ENCODE measurements around the gene MYL9.

DNA sequence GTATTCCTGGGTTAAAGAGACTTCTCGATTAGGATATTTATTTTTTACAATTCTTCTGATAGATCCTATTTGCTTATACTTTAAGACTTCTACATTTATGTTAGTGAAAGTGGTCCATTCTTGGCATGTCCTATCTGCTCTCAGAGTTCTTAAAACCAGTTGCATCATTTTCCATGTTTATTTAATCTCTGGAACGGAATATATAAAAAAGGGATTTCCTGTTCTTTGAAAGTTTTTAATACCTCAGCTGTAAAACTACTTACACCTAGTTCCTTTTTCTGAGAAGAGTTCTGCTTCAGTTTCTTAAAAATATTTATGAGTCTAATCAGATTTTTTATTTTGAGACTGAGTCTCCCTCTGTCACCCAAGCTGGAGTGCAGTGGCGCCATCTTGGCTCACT is 18.0 kb upstream of the MYL9 start:
- TF ChIP-seq, protein P1, sequence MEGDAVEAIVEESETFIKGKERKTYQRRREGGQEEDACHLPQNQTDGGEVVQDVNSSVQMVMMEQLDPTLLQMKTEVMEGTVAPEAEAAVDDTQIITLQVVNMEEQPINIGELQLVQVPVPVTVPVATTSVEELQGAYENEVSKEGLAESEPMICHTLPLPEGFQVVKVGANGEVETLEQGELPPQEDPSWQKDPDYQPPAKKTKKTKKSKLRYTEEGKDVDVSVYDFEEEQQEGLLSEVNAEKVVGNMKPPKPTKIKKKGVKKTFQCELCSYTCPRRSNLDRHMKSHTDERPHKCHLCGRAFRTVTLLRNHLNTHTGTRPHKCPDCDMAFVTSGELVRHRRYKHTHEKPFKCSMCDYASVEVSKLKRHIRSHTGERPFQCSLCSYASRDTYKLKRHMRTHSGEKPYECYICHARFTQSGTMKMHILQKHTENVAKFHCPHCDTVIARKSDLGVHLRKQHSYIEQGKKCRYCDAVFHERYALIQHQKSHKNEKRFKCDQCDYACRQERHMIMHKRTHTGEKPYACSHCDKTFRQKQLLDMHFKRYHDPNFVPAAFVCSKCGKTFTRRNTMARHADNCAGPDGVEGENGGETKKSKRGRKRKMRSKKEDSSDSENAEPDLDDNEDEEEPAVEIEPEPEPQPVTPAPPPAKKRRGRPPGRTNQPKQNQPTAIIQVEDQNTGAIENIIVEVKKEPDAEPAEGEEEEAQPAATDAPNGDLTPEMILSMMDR (conservative IDR thresholded peaks at IDR 0.05 in 1 of 2, IDR thresholded peaks at IDR 0.05 in 1 of 2; ENCODE audit: low read depth in 1 of 2, low read length in 2 of 2), result no peak
- TF ChIP-seq EZH2 (IDR thresholded peaks at IDR 0.05; ENCODE audit: low read length, missing control alignments), result no peak

Measured in fibroblast of lung (primary cell).